Fibroblast of pulmonary artery (primary cell): ENCODE results near the gene AIP.
"Not testable (repeated sequence)": the region's sequence is repeated elsewhere in the genome, so short reads cannot be mapped to it uniquely, and the experiment has no call there.

Source experiments
- DNase-seq: peaks from one replicate; pipeline ENCODE4 v3.0.0-alpha.2; 2010; ENCODE audit warnings: low read depth
- H3K4me3 ChIP-seq: replicated peaks from 2 replicates; pipeline ENCODE4 v1.5.1; 2011; ENCODE audit warnings: low read depth, mild to moderate bottlenecking, control low read depth, low read length, moderate library complexity
- TF ChIP-seq, protein P1 (sequence below): IDR thresholded peaks from 2 replicates; pipeline ENCODE4 v1.5.1; 2011; ENCODE audit warnings: mild to moderate bottlenecking, control low read depth, low read length, inconsistent platforms; ENCODE audit errors: missing control alignments

Gene AIP

GRCh38 chr11:67465189-67465510 lies 17.7 kb upstream of the AIP start:
- peak overlapping the region; percentile 52 for H3K4me3 ChIP-seq
- TF ChIP-seq, protein P1, sequence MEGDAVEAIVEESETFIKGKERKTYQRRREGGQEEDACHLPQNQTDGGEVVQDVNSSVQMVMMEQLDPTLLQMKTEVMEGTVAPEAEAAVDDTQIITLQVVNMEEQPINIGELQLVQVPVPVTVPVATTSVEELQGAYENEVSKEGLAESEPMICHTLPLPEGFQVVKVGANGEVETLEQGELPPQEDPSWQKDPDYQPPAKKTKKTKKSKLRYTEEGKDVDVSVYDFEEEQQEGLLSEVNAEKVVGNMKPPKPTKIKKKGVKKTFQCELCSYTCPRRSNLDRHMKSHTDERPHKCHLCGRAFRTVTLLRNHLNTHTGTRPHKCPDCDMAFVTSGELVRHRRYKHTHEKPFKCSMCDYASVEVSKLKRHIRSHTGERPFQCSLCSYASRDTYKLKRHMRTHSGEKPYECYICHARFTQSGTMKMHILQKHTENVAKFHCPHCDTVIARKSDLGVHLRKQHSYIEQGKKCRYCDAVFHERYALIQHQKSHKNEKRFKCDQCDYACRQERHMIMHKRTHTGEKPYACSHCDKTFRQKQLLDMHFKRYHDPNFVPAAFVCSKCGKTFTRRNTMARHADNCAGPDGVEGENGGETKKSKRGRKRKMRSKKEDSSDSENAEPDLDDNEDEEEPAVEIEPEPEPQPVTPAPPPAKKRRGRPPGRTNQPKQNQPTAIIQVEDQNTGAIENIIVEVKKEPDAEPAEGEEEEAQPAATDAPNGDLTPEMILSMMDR: no peak
- no peak for DNase-seq

- not testable (repeated sequence) for H3K4me3 ChIP-seq
- peak; percentile 25 for DNase-seq
These were observed 17.3 kb upstream of the AIP start for GRCh38 chr11:67465530-67465929.

GRCh38 chr11:67466367-67466766 lies 16.5 kb upstream of the AIP start:
- no peak overlapping the region for H3K4me3 ChIP-seq
- no peak for DNase-seq
- TF ChIP-seq, protein P1: no peak

DNA sequence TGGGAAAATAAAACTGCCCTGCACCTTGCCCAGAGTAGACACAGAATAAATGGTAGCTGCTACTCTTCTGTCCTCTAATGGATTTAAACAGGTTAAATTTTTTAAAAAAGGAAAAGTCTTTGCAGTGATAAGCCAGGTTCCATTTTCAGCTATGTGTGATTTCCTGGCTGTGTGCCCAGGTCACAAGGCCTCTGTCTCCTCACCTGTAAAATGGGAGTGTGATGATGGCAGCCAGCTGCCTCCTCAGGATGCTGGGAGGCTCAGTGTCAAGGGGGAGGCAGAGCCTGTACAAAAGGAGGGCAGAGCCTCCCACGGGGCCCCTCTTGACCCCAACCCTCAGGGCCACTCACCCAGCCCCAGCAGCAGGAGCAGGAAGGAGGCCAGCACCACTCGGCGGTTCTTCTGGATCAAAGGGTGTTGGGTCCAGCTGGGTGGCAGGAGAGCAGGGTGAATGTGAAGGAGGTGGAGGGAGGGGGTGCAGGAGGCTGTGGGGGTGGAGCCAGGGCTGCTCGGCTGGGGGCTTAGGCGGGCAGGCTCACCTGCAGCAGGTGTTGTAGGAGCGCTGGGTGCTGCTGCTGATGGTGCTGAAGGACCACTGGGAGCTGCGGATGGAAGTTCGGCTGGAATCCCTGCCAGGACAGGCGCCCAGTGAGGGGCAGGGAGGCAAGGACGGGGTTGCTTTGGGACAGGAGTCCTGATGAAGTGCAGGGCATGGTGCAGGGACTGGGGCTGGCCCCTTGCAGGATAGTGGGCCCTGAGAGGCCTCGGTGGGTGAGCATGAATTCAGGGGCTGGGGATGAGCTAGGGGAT lies 15.7 kb upstream of the AIP start:
- H3K4me3 ChIP-seq: no peak overlapping the region
- no peak for DNase-seq
- TF ChIP-seq, protein P1: no peak

DNA sequence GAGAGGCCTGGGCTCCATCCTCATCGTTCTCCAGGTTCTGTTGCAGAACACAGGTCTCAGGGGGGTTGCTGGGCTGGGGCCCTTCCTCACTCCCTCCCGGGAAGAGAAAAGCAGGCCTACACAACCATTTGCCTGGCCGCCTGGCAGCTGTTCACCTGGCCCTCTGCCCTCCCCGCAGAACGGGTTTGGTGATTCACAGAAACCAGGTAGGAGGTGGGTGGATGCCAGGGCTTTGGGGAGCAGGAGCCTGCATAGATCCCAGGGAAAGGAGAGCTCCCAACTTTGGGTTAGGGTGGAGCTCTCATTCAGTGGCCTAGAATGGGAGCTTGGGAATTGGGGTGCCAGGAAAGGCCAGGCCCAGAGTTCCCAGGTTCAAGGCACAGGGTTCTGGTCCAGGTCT lies 14.8 kb upstream of the AIP start:
- peak overlapping the region; percentile 74 for H3K4me3 ChIP-seq
- TF ChIP-seq, protein P1: no peak
- no peak for DNase-seq

DNA sequence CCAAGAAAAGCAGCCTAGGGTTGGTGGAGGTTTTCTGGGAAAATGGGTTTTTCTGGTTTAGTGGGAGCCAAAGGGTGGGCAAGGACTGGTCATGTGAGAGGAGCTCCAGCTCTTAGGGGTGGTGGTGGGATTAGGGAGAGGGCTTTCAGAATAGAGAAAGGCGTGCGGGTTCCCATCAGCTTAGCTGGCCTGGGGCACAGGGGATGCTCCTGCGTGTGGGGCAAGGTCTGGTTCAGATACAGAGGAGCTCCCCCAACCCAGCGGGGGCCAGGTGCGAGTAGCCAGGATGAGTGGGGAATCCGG lies 14.4 kb upstream of the AIP start:
- DNase-seq: no peak
- TF ChIP-seq, protein P1: no peak
- H3K4me3 ChIP-seq: peak overlapping the region; percentile 74

DNA sequence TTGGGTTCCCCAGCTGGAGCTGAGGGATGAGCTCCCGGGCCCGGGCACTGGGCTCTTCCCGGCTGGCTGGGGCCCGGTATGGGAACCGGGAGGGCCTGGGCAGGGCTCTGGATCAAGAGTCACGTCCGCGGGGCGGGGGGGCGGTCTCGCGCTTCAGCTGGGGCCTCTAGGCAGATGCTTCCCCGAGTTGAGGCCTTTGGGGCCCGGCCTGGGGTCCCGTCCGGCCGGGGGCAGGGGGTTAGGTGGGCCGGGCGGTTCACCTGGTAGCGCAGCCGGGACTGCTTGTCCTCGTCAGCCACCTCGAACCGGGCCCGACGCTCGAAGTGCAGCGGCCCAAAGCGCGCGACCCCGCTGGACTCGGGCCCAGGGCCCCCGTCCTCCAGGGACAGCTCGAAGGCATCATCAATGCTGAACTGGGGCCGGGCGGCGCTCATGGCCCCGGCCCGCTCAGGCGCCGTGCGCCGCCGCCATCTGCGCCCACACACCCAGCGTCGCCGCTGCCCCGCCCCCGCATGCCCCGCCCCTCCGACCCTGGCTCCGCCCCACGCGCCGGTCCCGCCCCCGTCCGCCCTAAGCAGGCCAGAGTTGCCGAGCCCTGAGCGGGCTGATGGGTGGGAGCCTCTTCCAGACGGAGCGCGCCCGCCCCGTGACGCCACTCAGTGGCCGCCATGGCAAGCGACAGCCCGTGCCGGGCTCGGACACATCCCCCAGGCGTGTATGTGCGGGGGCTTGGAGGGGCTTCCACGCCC lies 13.9 kb upstream of the AIP start, which contains the start of gene TMEM134:
Gene TMEM134 (minus strand): TSS at position 493 of the 749 bp plus-strand sequence. CDS start 59 bp downstream, at position 434.
- TF ChIP-seq, protein P1: peak; percentile 24
- DNase-seq: peak; percentile 93
- peak within 1 kb of the TSS; percentile 74 for H3K4me3 ChIP-seq
